Measurements from ENCODE around the gene PTS.

GRCh38 chr11:112231952-112232351 lies 5.7 kb downstream of the PTS start:
- TF ChIP-seq CTCF (IDR thresholded peaks at IDR 0.05) (no peak), POLR2A (IDR thresholded peaks at IDR 0.05) (no peak)

All from thyroid gland (tissue), 4 donors.